ENCODE data around the gene CERS4.
"Not testable (repeated sequence)": the region's sequence is repeated elsewhere in the genome, so short reads cannot be mapped to it uniquely, and the experiment has no call there.

The CERS4 gene

DNA sequence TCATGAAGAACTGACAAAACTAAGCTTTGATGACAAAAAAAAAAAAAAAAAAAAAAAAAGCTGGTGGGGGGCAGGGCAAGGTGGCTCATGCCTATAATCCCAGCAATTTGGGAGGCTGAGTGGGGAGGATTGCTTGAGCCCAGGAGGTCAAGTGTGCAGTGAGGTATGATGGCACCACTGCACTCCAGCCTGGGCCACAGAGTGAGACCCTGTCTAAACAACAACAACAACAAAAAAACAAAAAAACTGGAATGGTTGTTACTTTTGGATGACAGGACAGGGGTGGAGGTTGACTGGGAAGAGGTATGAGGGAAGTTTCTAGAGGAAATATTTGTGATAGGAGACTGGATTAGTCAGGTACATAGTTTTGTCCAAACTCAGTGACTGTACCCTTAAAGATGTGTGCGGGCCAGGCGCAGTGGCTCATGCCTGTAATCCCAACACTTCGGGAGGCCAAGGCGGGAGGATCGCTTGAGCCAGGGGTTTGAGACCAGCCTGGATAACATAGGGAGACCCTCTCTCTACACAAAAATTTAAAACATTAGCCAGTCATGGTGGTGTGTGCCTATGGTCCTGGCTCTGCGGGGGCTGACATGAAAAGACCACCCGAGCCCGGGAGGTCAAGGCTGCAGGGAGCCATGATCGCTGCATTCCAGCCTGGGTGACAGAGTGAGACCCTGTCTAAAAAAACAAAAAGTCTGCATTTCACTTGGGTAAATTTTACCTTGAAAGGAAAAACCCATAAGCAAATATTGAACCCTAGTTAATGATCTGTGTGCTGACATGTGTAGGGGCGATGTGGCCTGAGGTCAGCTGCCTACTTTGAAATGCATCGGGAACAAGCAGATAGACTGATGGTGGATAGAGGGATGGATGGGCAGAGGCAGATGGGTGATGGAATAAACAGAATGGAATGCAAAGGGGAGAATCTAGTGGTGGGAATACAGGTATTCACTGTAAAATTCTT, 37.0 kb downstream of the CERS4 start:
- H3K9me3 ChIP-seq (ENCODE audit: control insufficient read depth, insufficient read depth, low read length), result no peaks in the 10 kb centered on the region
- no peaks in the 10 kb centered on the region for H3K27me3 ChIP-seq (ENCODE audit: control insufficient read depth, insufficient read depth, low read length)
- peaks cover under 1% of the 10 kb centered on the region; the same call in 1 of the 2 replicates for H3K36me3 ChIP-seq (ENCODE audit: control insufficient read depth, insufficient read depth, low read length)
- H3K9ac ChIP-seq (ENCODE audit: low read depth, low read length), result no peak overlapping the region
- H3K4me1 ChIP-seq (ENCODE audit: control insufficient read depth, insufficient read depth, low read length), result no peaks in the 10 kb centered on the region
- no peak overlapping the region for H3K27ac ChIP-seq (ENCODE audit: low read depth, low read length)
- H3K4me3 ChIP-seq (ENCODE audit: low read depth, low read length), result no peak overlapping the region

DNA sequence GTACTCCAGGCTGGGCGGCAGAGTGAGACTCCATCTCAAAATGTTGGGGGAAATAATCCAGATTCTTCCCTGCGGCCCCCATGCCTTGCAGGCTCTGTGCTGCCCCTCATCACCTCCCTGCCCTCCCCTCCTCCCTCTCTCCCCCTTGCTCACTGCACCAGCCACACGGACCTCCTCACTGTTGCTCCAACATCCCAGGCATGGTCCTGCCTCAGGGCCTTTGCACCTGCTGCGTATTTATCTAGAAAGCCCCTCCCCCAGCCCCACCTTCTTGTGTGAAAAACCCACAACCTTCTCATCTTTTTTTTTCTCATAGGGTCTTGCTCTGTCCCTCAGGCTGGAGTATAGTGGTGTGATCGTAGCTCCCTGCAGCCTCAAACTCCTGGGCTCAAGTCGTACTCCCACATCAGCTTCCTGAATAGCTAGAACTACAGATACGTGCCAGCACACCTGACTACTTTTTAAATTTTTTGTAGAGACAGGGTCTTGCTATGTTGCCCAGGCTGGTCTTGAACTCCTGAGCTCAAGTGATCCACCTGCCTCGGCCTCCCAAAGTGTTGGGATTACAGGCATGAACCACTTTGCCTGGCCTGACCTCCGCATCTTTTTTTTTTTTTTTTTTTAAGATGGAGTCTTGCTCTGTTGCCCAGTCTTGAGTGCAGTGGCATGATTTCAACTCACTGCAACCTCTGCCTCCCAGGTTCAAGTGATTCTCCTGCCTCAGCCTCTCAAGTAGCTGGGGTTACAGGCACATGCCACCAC, 38.1 kb downstream of the CERS4 start:
- H3K9ac ChIP-seq (ENCODE audit: low read depth, low read length); H3K27me3 ChIP-seq (ENCODE audit: control insufficient read depth, insufficient read depth, low read length); H3K4me1 ChIP-seq (ENCODE audit: control insufficient read depth, insufficient read depth, low read length); H3K36me3 ChIP-seq (ENCODE audit: control insufficient read depth, insufficient read depth, low read length); H3K4me3 ChIP-seq (ENCODE audit: low read depth, low read length); H3K27ac ChIP-seq (ENCODE audit: low read depth, low read length); H3K9me3 ChIP-seq (ENCODE audit: control insufficient read depth, insufficient read depth, low read length): not testable (repeated sequence)

DNA sequence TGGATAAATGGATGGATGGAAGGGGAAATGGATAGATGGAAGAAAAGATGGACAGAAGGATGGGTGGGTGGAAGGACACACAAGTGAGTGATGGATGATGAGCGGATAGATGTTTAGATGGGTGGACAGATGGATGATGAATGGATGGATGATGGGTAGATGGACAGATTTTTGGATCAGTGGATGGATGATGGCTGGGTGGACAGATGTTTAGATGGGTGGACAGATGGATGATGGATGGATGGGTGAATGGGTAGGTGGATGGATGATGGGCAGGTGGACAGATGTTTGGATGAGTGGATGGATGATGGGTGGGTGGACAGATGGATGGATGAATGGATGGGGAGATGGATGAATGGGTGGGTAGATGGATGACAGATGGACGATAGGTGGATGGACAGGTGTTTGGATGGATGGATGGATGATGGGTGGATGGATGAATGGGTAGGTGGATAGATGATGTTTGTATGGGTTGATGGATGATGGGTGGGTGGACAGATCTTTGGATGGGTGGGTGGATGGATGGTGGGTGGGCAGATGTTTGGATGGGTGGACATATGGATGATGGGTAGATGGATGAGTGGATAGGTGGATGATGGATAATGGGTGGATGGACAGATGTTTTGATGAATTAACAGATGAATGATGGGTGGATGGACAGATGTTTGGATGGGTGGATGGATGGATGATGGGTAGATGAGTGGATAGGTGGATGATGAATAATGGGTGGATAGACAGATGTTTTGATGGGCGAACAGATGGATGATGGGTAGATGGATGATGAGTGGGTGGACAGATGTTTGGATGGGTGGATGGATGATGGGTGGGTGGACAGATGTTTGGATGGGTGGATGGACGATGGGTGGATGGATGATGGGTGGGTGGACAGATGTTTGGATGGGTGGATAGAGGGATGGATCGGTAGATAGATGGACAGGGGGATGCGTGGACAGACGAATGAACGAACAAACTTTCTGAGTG, 39.5 kb downstream of the CERS4 start:
- no peaks in the 10 kb centered on the region for H3K27me3 ChIP-seq (ENCODE audit: control insufficient read depth, insufficient read depth, low read length)

DNA sequence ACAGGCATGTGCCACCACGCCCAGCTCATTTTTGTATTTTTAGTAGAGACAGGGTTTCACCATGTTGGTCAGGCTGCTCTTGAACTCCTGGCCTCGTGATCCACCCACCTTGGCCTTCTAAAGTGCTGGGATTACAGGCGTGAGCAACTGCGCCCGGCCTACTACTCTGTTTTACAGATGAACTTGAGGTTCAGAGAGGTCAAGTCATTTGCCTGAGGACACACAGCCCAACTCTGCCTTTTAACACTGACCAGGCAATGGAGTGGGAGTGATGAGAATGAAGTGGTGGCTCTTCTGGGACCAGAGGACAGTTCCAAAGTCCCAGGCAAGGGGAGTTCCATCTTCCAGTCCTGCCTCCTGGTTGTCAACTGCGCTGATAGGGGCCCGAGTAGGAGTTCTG, 41.4 kb downstream of the CERS4 start:
- Histone ChIP-seq H3K4me3 (ENCODE audit: low read depth, low read length) (no peak overlapping the region), H3K27ac (ENCODE audit: low read depth, low read length) (no peak overlapping the region), H3K4me1 (ENCODE audit: control insufficient read depth, insufficient read depth, low read length) (no peaks in the 10 kb centered on the region), H3K27me3 (ENCODE audit: control insufficient read depth, insufficient read depth, low read length) (no peaks in the 10 kb centered on the region), H3K9me3 (ENCODE audit: control insufficient read depth, insufficient read depth, low read length) (no peaks in the 10 kb centered on the region), H3K9ac (ENCODE audit: low read depth, low read length) (no peak overlapping the region), H3K36me3 (ENCODE audit: control insufficient read depth, insufficient read depth, low read length) (peaks cover 17% of the 10 kb centered on the region)

More for the DNA sequence above, 39.5 kb downstream of the CERS4 start:
- no peak overlapping the region for H3K27ac ChIP-seq (ENCODE audit: low read depth, low read length)
- H3K9me3 ChIP-seq (ENCODE audit: control insufficient read depth, insufficient read depth, low read length), result no peaks in the 10 kb centered on the region
- no peak overlapping the region for H3K4me3 ChIP-seq (ENCODE audit: low read depth, low read length)
- H3K36me3 ChIP-seq (ENCODE audit: control insufficient read depth, insufficient read depth, low read length), result peaks cover 5% of the 10 kb centered on the region; the same call in 1 of the 2 replicates
- H3K9ac ChIP-seq (ENCODE audit: low read depth, low read length), result no peak overlapping the region
- no peaks in the 10 kb centered on the region for H3K4me1 ChIP-seq (ENCODE audit: control insufficient read depth, insufficient read depth, low read length)

DNA sequence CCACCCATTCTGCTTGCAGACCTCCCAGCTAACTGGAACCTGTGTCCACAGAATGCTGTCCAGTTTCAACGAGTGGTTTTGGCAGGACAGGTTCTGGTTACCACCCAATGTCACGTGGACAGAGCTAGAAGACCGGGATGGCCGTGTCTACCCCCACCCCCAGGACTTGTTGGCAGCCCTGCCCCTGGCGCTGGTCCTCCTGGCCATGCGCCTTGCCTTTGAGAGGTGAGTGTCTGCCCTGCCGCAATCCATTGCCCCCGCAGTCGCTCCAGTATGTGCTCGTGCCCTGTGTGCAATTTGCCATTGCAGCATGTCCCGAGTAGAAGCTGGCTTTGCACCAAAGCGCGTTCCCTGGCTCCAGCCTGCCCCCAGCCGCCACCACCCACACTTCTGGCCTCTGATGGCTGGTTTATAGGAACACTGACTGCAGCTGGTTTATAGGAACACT, 41.9 kb downstream of the CERS4 start:
- no peak overlapping the region for H3K27ac ChIP-seq (ENCODE audit: low read depth, low read length)
- H3K9me3 ChIP-seq (ENCODE audit: control insufficient read depth, insufficient read depth, low read length), result no peaks in the 10 kb centered on the region
- H3K27me3 ChIP-seq (ENCODE audit: control insufficient read depth, insufficient read depth, low read length), result no peaks in the 10 kb centered on the region
- no peak overlapping the region for H3K4me3 ChIP-seq (ENCODE audit: low read depth, low read length)
- peaks cover 21% of the 10 kb centered on the region for H3K36me3 ChIP-seq (ENCODE audit: control insufficient read depth, insufficient read depth, low read length)
- no peaks in the 10 kb centered on the region for H3K4me1 ChIP-seq (ENCODE audit: control insufficient read depth, insufficient read depth, low read length)
- no peak overlapping the region for H3K9ac ChIP-seq (ENCODE audit: low read depth, low read length)

DNA sequence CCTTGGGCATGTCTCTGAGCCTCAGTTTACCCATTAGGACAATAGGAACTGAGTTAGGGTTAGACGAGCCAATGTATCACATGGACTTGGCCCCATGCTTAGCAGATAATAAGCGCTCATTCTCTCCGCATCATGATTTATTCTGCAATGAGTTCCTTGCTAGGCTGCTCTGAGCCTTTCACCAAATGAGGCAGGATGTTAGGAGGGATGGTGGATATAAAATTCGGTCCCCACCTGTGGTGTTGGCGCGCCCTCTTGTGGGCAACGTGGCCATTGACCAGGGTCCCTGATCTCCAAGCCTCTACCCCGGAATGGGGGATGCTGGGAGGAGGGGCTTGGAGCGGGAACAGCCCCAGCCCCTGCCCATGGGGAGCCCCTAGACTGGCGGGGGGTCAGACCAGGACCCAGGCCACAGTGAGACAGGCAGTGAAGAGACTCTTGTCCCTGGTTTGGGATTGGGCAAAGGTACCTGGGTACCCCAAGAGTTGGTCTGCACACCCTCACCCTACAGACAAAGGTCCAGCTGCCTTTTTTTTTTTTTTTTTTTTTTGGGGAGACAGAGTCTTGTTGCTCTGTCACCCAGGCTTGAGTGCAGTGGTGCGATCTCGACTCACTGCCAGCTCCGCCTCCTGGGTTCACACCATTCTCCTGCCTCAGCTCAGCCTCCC, 43.9 kb downstream of the CERS4 start:
- Histone ChIP-seq H3K27me3 (ENCODE audit: control insufficient read depth, insufficient read depth, low read length) (no peaks in the 10 kb centered on the region), H3K9me3 (ENCODE audit: control insufficient read depth, insufficient read depth, low read length) (no peaks in the 10 kb centered on the region), H3K9ac (ENCODE audit: low read depth, low read length) (no peak overlapping the region), H3K4me1 (ENCODE audit: control insufficient read depth, insufficient read depth, low read length) (no peaks in the 10 kb centered on the region), H3K36me3 (ENCODE audit: control insufficient read depth, insufficient read depth, low read length) (peaks cover 41% of the 10 kb centered on the region), H3K4me3 (ENCODE audit: low read depth, low read length) (no peak overlapping the region), H3K27ac (ENCODE audit: low read depth, low read length) (no peak overlapping the region)

DNA sequence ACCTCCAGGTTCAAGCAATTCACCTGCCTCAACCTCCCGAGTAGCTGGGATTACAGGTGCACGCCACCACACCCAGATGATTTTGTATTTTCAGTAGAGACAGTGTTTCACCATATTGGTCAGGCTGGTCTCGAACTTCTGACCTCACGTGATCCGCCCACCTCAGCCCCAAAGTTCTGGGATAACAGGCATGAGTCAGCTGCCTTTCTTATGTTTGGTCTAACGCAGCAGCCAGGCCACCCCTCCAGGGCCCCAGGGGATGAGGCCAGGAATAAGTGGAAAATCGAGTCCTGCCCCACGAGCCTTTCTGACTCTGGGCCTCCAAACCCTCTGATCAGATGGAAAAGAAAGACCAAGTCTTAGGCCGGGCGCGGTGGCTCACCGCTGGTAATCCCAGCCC, 44.5 kb downstream of the CERS4 start:
- H3K9ac ChIP-seq (ENCODE audit: low read depth, low read length), result no peak overlapping the region
- H3K4me3 ChIP-seq (ENCODE audit: low read depth, low read length), result no peak overlapping the region
- H3K4me1 ChIP-seq (ENCODE audit: control insufficient read depth, insufficient read depth, low read length), result no peaks in the 10 kb centered on the region
- no peaks in the 10 kb centered on the region for H3K9me3 ChIP-seq (ENCODE audit: control insufficient read depth, insufficient read depth, low read length)
- peaks cover 46% of the 10 kb centered on the region for H3K36me3 ChIP-seq (ENCODE audit: control insufficient read depth, insufficient read depth, low read length)
- no peak overlapping the region for H3K27ac ChIP-seq (ENCODE audit: low read depth, low read length)
- no peaks in the 10 kb centered on the region for H3K27me3 ChIP-seq (ENCODE audit: control insufficient read depth, insufficient read depth, low read length)

DNA sequence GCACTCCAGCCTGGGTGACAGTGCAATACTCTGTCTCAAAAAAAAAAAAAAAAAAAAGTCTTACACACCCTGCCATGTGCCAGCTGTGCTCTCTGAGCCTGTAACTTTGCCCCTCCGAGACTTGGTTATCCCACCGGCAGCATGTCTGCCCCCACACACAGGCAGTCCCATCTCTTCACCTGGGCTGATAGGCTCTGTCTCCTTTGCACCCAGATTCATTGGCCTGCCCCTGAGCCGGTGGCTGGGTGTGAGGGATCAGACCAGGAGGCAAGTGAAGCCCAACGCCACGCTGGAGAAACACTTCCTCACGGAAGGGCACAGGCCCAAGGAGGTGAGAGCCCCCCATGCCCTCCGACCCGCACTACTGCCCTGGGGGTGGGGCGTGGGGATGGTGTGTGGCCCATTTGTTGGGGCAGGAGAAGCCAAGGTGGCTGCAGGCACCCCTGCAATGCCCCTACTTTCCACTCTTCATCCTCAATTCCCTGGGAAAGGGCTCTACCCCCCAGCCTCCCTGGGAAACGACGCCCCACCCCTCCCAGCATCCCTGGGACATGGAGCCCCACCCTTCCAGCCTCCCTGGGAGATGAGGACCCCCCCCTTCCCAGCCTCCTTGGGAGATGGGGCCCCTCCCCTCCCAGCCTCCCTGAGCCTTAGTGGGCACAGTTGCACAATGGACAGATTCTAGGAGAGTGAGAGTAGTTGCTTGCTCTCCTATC, 45.3 kb downstream of the CERS4 start:
- Histone ChIP-seq H3K9me3 (ENCODE audit: control insufficient read depth, insufficient read depth, low read length) (no peaks in the 10 kb centered on the region), H3K4me3 (ENCODE audit: low read depth, low read length) (no peak overlapping the region), H3K27me3 (ENCODE audit: control insufficient read depth, insufficient read depth, low read length) (no peaks in the 10 kb centered on the region), H3K36me3 (ENCODE audit: control insufficient read depth, insufficient read depth, low read length) (peaks cover 51% of the 10 kb centered on the region), H3K27ac (ENCODE audit: low read depth, low read length) (no peak overlapping the region), H3K4me1 (ENCODE audit: control insufficient read depth, insufficient read depth, low read length) (no peaks in the 10 kb centered on the region), H3K9ac (ENCODE audit: low read depth, low read length) (no peak overlapping the region)

DNA sequence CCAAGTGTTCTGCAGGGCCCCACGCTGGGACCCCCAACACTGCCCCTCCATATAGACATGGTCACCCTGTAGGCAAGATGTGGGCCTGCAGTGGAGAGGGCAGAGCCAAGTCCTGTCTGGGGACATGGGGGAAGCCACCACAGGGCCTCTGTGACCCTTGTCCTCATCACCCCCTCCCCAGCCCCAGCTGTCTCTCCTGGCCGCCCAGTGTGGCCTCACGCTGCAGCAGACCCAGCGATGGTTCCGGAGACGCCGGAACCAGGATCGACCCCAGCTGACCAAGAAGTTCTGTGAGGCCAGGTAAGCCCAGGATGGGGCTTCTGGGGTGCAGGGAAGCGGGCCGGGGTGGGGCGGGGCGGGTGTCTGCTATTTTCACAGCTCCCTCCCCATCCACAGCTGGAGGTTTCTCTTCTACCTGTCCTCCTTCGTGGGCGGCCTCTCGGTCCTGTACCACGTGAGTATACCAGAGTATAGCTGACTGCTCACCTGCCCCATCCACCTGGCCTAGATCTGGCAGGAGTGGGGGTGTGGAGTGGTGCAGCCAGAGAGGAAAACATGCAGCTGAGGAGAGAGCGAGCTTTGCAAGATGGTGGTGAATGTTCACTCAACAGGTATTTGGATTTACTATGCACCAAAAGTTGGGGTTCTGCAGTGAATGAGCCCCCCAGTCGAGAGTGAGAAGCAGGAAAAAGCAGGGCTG, 46.4 kb downstream of the CERS4 start:
- peaks cover 55% of the 10 kb centered on the region for H3K36me3 ChIP-seq (ENCODE audit: control insufficient read depth, insufficient read depth, low read length)

More for the DNA sequence above, 46.4 kb downstream of the CERS4 start:
- no peak overlapping the region for H3K9ac ChIP-seq (ENCODE audit: low read depth, low read length)
- H3K27me3 ChIP-seq (ENCODE audit: control insufficient read depth, insufficient read depth, low read length), result no peaks in the 10 kb centered on the region
- H3K4me1 ChIP-seq (ENCODE audit: control insufficient read depth, insufficient read depth, low read length), result no peaks in the 10 kb centered on the region
- H3K4me3 ChIP-seq (ENCODE audit: low read depth, low read length), result no peak overlapping the region
- H3K9me3 ChIP-seq (ENCODE audit: control insufficient read depth, insufficient read depth, low read length), result no peaks in the 10 kb centered on the region
- H3K27ac ChIP-seq (ENCODE audit: low read depth, low read length), result no peak overlapping the region

All from HUES48 (cell line).